ENCODE measurements around the gene INAVA. TPM values are rescaled to one million over a fixed set of nuclear protein-coding genes. Genes with fewer than 3 reads are reported as not detected.

The INAVA gene
- total and polyA plus RNA-seq, 10 of the 15 experiments (the other 5 are each of a cell fraction or from before 2014, with no cell fraction given) = 3.6 to 15.4 (median 9.5) TPM

DNA sequence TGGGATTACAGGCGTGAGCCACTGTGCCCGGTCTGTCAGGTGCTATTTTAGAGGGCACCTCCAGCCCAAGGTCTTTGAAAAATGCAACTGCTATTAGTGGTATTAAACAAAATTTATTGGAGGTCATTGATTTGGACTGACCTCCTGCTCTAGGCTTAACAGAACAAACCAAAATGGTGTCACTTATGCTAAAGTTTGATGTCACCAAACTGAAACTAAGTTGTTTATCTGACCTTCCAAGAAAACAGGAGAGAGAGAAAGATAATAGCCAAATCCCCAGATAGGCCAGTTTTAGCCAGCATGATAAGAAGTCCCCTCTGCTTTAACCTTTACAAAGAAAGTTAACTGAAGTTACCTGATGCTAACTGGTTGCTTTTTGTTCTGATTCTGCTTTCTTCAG, 8.1 kb upstream of the INAVA start:
- Histone ChIP-seq H3K9ac (ENCODE audit: control insufficient read depth, insufficient read depth, low read length) (no peak overlapping the region), H4K20me1 (ENCODE audit: control insufficient read depth, insufficient read depth) (no peaks in the 10 kb centered on the region), H3K4me3 (no peak overlapping the region), H3K79me2 (ENCODE audit: control insufficient read depth, insufficient read depth, low read length) (no peaks in the 10 kb centered on the region; the same call in 1 of the 2 replicates), H3K9me3 (replicated peaks; ENCODE audit: control insufficient read depth, insufficient read depth, low read length) (no peaks in the 10 kb centered on the region), H3K27ac (ENCODE audit: control insufficient read depth, insufficient read depth) (no peak overlapping the region; the same call in 1 of the 2 replicates), H3K4me1 (ENCODE audit: control insufficient read depth, insufficient read depth, low read length) (peaks cover 48% of the 10 kb centered on the region), H3K27me3 (replicated peaks in 1 of 2; ENCODE audit: control insufficient read depth in 2 of 2, insufficient read depth in 2 of 2, low read length in 1 of 2) (no peaks in the 10 kb centered on the region), H3K4me2 (ENCODE audit: control insufficient read depth, insufficient read depth) (no peak overlapping the region), H2AFZ (ENCODE audit: control insufficient read depth, low read depth, low read length) (no peak overlapping the region), H3K36me3 (ENCODE audit: control insufficient read depth in 2 of 2, insufficient read depth in 2 of 2, low read length in 1 of 2) (no peaks in the 10 kb centered on the region)
- ChIA-PET SMC1A (ENCODE audit: uncharacterized antibody, unreplicated experiment) (interaction anchor here (0.7 to 12.2 kb wide), 12 partner anchors 8 to 474 kb away, joined by 3 to 193 read pairs (median 15); no protein-coding TSS in a partner anchor), RAD21 (ENCODE audit: unreplicated experiment) (interaction anchor here (2.1 to 11.2 kb wide), 6 partner anchors 10 to 265 kb away, joined by 7 to 139 read pairs (median 46); partner anchors contain the start of gene KIF14), CTCF (interaction anchor here (0.6 to 7.5 kb wide), 5 partner anchors 8 to 265 kb away, joined by 3 to 78 read pairs (median 4); no protein-coding TSS in a partner anchor), POLR2A (interaction anchor here (0.8 to 3.5 kb wide), 3 partner anchors 17 to 135 kb away, joined by 7 to 23 read pairs (median 18); no protein-coding TSS in a partner anchor)
- intact Hi-C loops (cut with micrococcal nuclease; ENCODE audit: unreplicated experiment) (loop anchor here (5.0 kb wide), 1 partner anchor 259 kb away; no protein-coding TSS in a partner anchor), in situ Hi-C loops (cut with MboI) (no loop called here)
- 97% methylated on average over 2 of the region's 2 CpGs for WGBS (ENCODE audit: insufficient coverage, insufficient replicate concordance, low lambda C conversion rate, missing lambda C conversion rate)
- FAIRE-seq (peak; percentile 69), DNase-seq (ENCODE audit: low read depth, low spot score) (no peak), ATAC-seq (no peak)
- no TSS peak for BruUV-seq (replicated peaks)
- TF ChIP-seq FOS (IDR thresholded peaks at IDR 0.05; ENCODE audit: borderline replicate concordance, extremely low read depth, insufficient read length) = no peak
- TF ChIP-seq RCOR1 (conservative IDR thresholded peaks at IDR 0.05; ENCODE audit: low read depth, low read length) = no peak
- no peak for TF ChIP-seq HDAC2 (IDR thresholded peaks at IDR 0.05)
- TF ChIP-seq, protein P1, sequence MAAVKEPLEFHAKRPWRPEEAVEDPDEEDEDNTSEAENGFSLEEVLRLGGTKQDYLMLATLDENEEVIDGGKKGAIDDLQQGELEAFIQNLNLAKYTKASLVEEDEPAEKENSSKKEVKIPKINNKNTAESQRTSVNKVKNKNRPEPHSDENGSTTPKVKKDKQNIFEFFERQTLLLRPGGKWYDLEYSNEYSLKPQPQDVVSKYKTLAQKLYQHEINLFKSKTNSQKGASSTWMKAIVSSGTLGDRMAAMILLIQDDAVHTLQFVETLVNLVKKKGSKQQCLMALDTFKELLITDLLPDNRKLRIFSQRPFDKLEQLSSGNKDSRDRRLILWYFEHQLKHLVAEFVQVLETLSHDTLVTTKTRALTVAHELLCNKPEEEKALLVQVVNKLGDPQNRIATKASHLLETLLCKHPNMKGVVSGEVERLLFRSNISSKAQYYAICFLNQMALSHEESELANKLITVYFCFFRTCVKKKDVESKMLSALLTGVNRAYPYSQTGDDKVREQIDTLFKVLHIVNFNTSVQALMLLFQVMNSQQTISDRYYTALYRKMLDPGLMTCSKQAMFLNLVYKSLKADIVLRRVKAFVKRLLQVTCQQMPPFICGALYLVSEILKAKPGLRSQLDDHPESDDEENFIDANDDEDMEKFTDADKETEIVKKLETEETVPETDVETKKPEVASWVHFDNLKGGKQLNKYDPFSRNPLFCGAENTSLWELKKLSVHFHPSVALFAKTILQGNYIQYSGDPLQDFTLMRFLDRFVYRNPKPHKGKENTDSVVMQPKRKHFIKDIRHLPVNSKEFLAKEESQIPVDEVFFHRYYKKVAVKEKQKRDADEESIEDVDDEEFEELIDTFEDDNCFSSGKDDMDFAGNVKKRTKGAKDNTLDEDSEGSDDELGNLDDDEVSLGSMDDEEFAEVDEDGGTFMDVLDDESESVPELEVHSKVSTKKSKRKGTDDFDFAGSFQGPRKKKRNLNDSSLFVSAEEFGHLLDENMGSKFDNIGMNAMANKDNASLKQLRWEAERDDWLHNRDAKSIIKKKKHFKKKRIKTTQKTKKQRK (IDR thresholded peaks at IDR 0.05; ENCODE audit: low read depth, low read length) = no peak
- no peak for TF ChIP-seq KAT2A (conservative IDR thresholded peaks at IDR 0.05; ENCODE audit: control insufficient read depth, low read depth, low read length)
- TF ChIP-seq WRNIP1 (IDR thresholded peaks at IDR 0.05; ENCODE audit: borderline replicate concordance, low read depth, low read length) = no peak
- no peak for TF ChIP-seq SMAD1 (IDR thresholded peaks at IDR 0.05; ENCODE audit: low read depth, partially characterized antibody)
- no peak for TF ChIP-seq BACH1 (IDR thresholded peaks at IDR 0.05; ENCODE audit: borderline replicate concordance)
- no peak for TF ChIP-seq SUPT20H (IDR thresholded peaks at IDR 0.05; ENCODE audit: borderline replicate concordance, control insufficient read depth, low read depth, low read length)
- TF ChIP-seq, protein P2, sequence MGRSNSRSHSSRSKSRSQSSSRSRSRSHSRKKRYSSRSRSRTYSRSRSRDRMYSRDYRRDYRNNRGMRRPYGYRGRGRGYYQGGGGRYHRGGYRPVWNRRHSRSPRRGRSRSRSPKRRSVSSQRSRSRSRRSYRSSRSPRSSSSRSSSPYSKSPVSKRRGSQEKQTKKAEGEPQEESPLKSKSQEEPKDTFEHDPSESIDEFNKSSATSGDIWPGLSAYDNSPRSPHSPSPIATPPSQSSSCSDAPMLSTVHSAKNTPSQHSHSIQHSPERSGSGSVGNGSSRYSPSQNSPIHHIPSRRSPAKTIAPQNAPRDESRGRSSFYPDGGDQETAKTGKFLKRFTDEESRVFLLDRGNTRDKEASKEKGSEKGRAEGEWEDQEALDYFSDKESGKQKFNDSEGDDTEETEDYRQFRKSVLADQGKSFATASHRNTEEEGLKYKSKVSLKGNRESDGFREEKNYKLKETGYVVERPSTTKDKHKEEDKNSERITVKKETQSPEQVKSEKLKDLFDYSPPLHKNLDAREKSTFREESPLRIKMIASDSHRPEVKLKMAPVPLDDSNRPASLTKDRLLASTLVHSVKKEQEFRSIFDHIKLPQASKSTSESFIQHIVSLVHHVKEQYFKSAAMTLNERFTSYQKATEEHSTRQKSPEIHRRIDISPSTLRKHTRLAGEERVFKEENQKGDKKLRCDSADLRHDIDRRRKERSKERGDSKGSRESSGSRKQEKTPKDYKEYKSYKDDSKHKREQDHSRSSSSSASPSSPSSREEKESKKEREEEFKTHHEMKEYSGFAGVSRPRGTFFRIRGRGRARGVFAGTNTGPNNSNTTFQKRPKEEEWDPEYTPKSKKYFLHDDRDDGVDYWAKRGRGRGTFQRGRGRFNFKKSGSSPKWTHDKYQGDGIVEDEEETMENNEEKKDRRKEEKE (IDR thresholded peaks at IDR 0.05) = no peak
- TF ChIP-seq POU2F2 (IDR thresholded peaks at IDR 0.05; ENCODE audit: borderline replicate concordance, low read depth, low read length) = no peak
- TF ChIP-seq, protein P3, sequence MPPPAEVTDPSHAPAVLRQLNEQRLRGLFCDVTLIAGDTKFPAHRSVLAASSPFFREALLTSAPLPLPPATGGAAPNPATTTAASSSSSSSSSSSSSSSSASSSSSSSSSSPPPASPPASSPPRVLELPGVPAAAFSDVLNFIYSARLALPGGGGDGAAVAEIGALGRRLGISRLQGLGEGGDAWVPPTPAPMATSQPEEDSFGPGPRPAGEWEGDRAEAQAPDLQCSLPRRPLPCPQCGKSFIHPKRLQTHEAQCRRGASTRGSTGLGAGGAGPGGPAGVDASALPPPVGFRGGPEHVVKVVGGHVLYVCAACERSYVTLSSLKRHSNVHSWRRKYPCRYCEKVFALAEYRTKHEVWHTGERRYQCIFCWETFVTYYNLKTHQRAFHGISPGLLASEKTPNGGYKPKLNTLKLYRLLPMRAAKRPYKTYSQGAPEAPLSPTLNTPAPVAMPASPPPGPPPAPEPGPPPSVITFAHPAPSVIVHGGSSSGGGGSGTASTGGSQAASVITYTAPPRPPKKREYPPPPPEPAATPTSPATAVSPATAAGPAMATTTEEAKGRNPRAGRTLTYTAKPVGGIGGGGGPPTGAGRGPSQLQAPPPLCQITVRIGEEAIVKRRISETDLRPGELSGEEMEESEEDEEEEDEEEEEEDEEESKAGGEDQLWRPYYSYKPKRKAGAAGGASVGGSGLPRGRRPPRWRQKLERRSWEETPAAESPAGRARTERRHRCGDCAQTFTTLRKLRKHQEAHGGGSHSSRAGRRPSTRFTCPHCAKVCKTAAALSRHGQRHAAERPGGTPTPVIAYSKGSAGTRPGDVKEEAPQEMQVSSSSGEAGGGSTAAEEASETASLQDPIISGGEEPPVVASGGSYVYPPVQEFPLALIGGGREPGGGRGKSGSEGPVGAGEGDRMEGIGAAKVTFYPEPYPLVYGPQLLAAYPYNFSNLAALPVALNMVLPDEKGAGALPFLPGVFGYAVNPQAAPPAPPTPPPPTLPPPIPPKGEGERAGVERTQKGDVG (CRISPR knock-in tag; IDR thresholded peaks at IDR 0.05) = peak; percentile 90; the same call in 1 of the 2 replicates
- no peak for TF ChIP-seq RB1 (IDR thresholded peaks at IDR 0.05; ENCODE audit: borderline replicate concordance)
- no peak for TF ChIP-seq FOXK2 (IDR thresholded peaks at IDR 0.05)
- no peak for TF ChIP-seq NFYB (IDR thresholded peaks at IDR 0.05; ENCODE audit: insufficient read depth, low read depth, low read length)

Data from GM12878 (cell line).